Ovary (tissue), 3 donors: ENCODE results near the gene CHD6.

Experiments used
- CTCF ChIP-seq, 3 donors: fragments of 450-650 bp in 2 of 3; fragments of 200-600 bp in 1 of 3; IDR thresholded peaks; one replicate each; pipeline versions ENCODE4 v1.5.1 to v1.8.0; 2016 to 2022; ENCODE audit warnings: antibody characterized with exemption in 3 of 3, mild to moderate bottlenecking in 1 of 3
- POLR2A ChIP-seq: fragments of 450-650 bp; IDR thresholded peaks from one replicate; pipeline ENCODE4 v1.6.1; 2017; ENCODE audit warnings: antibody characterized with exemption, mild to moderate bottlenecking, moderate library complexity
- donor health status: DM: no; HTN: no; CAD: no.

GRCh38 chr20:41594514-41595322 lies 23.5 kb downstream of the CHD6 start:
- TF ChIP-seq CTCF (IDR thresholded peaks at IDR 0.05): no peak
- TF ChIP-seq POLR2A: no peak
